H1 (cell line): Measurements from ENCODE around the gene ARHGAP1.

Experiments used
- CTCF ChIP-seq, 3 experiments: IDR thresholded peaks; 1 replicate in 2 of 3; 2 replicates in 1 of 3; pipeline versions ENCODE4 v1.5.1 to v1.6.1; 2011; ENCODE audit warnings: low read length in 3 of 3, mild to moderate bottlenecking in 3 of 3, inconsistent platforms in 2 of 3, low read depth in 1 of 3, moderate library complexity in 1 of 3; ENCODE audit not compliant: insufficient read depth in 1 of 3; ENCODE audit errors: control extremely low read depth in 1 of 3
- POLR2A ChIP-seq, 2 experiments: IDR thresholded peaks; 1 replicate in 1 of 2; 2 replicates in 1 of 2; pipeline ENCODE4 v1.6.1; 2011; ENCODE audit warnings: low read depth in 2 of 2, low read length in 2 of 2, mild to moderate bottlenecking in 2 of 2; ENCODE audit errors: control extremely low read depth in 1 of 2
- TAF1 ChIP-seq: IDR thresholded peaks from 2 replicates; pipeline ENCODE4 v1.6.1; 2011; ENCODE audit warnings: mild to moderate bottlenecking, low read depth, low read length

GRCh38 chr11:46705070-46705688, 4.8 kb upstream of the ARHGAP1 start:
- TF ChIP-seq POLR2A (IDR thresholded peaks at IDR 0.05; ENCODE audit: control extremely low read depth in 1 of 2, low read depth in 2 of 2, low read length in 2 of 2), result no peak
- TF ChIP-seq TAF1, result no peak
- no peak for TF ChIP-seq CTCF (IDR thresholded peaks at IDR 0.05; ENCODE audit: control extremely low read depth in 1 of 3, insufficient read depth in 1 of 3, low read depth in 1 of 3, low read length in 3 of 3)
